NCI-H345 treated with DMSO at 0.1 percent for 48 hours (cell line): Measurements from ENCODE around the gene PRKACG.
"Not testable (repeated sequence)": the region's sequence is repeated elsewhere in the genome, so short reads cannot be mapped to it uniquely, and the experiment has no call there.

Experiments used
- DNase-seq: peaks from one replicate; lab custom pipeline; 2025; ENCODE audit not compliant: unreplicated experiment; lab: John Stamatoyannopoulos, UW

PRKACG gene

GRCh38 chr9:69014013-69014412 is at the start of gene PRKACG:
Gene PRKACG, minus strand, starts transcription at chr9:69014113. Its CDS starts 21 bp downstream, at chr9:69014092.
- DNase-seq: no peak

- DNase-seq: no peak
Observed at GRCh38 chr9:69062195-69062594, 48.3 kb upstream of the PRKACG start.

DNA sequence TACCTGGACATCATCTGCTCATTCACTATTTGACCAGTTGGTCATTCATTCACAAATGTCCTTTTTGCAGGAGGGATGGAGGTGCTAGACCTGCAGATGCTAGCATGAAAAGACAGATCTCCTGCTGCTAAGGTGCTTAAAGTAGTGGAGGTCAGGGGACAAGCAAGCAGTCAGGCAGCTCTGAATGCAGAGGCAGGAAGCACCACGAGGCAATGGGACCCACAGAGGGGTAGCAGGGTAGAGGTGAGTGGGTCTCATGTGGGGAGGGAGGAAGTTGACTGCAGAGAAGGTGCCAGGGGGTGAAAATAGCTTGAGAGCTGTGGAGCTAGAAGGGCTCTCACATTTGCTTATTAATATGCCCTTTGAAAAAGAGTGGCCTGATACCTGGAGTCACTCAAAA is 46.9 kb upstream of the PRKACG start:
- no peak for DNase-seq

DNA sequence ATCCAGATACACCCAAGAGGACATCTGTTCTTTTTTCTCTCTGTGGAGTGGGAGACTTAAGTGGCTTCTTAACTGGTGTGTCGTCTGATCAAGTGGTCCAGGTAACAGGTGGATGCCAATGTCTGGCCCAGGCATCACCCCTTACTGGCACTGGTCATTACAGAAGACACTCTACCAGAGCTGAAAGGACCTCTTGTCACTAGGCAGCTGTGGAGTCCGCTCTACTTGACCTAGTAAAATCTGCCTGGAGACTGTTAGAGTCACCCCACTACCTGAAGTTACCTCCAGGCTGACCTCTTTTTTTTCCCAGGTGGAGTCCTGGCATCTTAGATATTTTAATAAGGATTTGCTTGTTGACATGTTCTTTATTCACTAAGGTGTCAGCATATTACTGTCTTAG is 44.2 kb upstream of the PRKACG start:
- DNase-seq: no peak

DNA sequence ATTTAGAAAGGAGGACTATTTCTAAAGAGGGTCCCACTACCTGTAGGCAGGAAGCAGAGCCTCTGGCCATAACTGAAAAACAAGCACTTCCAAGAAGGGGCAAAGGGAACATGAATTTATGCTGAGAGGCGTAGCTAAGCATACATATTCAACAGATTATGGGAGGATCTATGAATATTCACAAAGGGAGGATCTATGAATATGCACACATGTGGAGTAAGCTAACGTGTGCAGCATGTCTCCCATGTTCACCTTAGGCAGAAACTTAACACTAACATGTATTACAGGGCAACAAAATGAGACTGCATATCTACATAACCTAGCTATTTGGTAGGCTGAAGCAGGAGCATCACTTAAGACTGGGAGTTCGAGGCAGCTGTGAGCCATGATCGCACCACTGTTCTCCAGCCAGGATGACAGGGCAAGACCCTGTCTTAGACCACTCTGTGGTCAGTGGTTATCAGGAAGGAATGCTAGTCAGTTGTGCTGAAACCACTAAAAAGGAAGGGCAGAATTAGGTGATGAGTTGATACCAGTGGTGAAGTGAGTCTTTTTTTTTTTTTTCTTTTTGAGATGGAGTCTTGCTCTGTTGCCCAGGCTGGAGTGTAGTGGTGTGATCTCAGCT is 42.4 kb upstream of the PRKACG start:
- DNase-seq: no peak

DNA sequence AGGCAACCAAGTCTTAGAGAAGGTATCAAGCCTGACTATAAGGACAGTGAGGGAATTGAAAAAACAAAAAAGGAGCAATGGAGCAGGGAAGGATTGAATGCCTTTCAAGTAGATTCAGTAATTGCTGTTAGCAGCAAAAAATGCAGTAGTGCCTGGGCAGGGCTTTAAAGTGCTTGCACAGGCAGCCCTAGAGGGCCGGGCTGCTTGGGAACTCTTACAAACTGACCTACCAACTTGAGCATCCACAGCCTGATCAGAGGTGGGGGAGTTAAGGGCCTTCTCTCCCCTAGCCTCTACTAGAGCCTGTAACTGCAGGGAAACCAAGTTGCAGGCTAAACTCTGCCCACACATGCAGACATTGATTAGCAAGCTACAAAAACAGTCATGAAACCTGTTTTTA is 41.1 kb upstream of the PRKACG start:
- DNase-seq: no peak

DNA sequence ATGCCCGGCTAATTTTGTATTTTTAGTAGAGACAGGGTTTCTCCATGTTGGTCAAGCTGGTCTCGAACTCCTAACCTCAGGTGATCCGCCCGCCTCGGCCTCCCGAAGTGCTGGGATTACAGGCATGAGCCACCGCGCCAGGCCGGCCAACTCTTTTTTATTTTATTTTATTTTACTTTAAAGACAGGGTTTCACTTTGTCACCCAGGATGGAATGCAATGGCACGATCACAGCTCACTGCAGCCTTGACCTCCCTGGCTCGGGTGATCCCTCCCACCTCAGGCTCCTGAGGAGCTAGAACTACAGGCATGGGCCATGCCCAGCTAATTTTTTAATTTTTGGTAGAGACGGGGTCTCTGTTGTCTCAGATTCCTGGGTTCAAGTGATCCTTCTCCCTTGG is 37.0 kb upstream of the PRKACG start:
- DNase-seq: not testable (repeated sequence)

- DNase-seq: no peak
Observed at GRCh38 chr9:69049094-69049493, 35.2 kb upstream of the PRKACG start.

DNA sequence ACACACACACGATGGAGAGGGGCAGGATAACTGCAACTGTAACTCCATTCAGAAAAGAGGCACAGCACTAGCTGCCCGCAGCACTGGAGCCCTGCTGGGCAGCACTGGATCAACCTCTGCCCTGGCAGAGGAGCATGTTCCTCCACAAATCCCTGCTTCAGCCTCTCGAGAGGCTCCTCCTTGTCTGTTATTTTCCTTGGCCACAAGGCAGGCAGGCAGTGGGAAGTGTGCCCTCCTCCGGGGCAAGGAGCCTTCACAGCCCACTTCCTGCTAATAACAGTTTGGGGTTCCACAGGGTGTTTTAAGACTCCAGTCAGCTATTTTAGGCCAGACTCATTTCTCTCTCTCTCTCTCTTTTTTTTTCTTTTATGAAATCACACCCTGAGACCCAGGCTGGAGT is 33.5 kb upstream of the PRKACG start:
- no peak for DNase-seq

GRCh38 chr9:69046723-69047122 is 32.8 kb upstream of the PRKACG start:
- DNase-seq: no peak

DNA sequence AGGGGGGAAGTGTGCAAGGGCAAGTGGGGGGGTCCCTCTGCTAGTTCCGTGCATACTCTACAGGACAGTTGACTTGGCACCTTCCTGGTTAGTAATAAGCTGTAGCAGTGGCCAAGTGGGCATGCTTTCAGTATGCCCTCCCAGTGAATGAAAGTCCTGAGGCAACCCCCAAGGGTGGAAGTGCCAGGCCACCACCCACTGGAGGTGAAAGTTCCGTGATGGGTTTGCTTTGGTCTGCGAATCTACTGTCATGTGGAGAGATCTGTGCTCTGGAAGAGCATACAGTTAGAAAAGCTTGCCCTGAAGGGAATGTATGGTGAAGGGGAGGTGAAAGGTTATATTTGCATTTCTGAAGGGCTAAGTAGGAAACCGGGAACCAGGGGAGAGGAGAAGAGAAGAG is 31.9 kb upstream of the PRKACG start:
- no peak for DNase-seq

- no peak for DNase-seq
Observed at GRCh38 chr9:69044240-69045219, 30.6 kb upstream of the PRKACG start.

DNA sequence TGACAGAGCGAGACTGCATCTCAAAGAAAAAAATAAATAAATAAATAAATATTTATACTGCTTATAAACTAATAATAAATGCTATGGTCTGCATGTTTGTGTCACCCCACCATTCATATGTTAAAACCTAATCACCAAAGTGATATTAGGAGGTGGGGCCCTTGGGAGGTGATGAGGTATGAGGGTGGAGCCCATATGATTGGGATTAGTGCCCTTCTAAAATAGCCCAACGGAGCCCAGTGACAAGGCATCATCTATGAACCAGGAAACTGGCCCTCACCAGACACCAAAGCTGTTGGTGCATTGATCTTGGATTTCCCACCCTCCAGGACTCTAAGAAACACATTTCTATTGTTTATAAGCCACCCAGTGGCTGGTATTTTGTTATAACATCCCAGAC is 26.7 kb upstream of the PRKACG start:
- no peak for DNase-seq

- no peak for DNase-seq
Observed at GRCh38 chr9:69036799-69037198, 22.9 kb upstream of the PRKACG start.

GRCh38 chr9:69036309-69036708 is 22.4 kb upstream of the PRKACG start:
- DNase-seq: no peak

DNA sequence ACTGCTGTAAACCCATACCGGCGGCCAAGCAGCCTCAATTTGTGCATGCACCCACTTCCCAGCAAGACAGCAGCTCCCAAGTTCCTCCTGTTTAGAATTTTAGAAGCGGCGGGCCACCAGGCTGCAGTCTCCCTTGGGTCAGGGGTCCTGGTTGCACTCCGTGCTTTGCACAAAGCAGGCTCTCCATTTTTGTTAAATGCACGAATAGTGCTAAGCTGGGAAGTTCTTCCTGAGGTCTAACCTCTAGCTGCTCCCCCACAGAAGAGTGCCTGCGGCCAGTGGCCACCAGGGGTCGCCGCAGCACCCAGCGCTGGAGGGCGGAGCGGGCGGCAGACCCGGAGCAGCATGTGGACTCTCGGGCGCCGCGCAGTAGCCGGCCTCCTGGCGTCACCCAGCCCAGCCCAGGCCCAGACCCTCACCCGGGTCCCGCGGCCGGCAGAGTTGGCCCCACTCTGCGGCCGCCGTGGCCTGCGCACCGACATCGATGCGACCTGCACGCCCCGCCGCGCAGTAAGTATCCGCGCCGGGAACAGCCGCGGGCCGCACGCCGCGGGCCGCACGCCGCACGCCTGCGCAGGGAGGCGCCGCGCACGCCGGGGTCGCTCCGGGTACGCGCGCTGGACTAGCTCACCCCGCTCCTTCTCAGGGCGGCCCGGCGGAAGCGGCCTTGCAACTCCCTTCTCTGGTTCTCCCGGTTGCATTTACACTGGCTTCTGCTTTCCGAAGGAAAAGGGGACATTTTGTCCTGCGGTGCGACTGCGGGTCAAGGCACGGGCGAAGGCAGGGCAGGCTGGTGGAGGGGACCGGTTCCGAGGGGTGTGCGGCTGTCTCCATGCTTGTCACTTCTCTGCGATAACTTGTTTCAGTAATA is 21.8 kb upstream of the PRKACG start, which contains the start of gene FXN:
FXN (plus strand) TSS at position 315 of the 871 bp plus-strand sequence; CDS start at position 346, 31 bp downstream.
- DNase-seq: peak; percentile 56

DNA sequence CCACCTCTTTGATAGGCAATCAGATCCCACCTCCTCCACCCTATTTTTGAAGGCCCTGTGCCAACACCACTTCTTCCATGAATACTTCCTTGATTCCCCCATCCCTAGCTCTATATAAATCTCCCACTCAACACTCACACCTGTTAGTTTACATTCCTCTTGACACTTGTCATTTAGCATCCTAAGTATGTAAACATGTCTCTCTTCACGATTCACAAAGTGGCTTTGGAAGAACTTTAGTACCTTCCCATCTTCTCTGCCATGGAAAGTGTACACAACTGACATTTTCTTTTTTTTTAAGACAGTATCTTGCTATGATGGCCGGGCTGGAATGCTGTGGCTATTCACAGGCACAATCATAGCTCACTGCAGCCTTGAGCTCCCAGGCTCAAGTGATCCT is 20.2 kb upstream of the PRKACG start:
- no peak for DNase-seq

DNA sequence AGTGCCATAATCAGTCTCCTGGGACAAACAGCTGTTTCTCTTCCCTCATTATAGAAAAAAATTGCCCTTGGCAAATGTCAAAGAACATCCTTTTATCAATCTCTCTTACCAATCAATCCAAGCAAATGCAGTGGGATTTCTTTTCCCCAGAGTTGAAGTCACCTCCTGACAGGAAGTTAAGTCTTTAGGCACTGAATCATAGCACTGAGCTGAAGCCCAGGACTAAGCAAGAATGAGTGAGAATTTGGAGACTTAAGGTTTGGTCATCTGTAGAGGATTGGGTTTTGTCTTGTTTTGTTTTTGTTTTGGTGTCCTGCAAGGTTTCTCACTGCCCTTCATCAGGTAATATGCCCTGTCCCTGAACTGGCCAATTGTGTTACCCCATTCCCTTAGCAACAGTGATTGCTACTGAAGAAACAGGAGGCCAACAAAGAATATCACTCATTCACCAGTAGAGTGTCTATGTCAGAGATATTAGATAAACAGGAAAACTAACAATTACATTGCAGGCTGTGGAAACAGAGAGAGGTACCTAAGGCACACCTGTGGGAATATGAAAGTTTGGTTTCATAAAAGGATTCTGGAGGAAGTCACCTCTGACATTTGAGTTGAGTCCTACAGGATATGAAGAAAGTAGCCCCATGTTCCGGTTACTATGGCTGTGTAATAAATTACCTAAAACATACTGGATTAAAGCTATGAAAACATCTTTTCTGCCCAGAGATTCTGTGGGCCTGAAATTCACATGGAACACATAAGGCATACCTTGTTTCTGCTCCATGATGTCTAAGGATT is 17.1 kb upstream of the PRKACG start:
- no peak for DNase-seq

- DNase-seq: no peak
Observed at GRCh38 chr9:69029535-69029934, 15.6 kb upstream of the PRKACG start.

DNA sequence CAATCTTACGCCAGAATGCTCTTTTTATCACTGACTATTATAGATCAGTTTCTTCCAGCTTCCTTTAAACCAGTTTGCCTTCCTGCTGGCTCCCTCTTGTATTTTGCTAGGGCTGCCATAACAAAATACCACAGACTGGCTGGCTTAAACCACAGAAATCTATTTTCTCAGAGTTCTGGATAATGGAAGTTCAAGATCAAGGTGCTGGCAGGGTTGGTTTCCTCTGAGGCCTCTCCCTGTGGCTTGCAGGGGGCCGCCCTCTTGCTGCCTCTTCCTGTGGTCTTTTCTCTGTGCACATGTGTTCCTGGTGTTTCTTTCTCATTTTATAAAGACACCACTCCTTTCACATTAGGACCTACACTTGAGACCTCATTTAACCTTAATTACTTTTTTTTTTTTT is 14.8 kb upstream of the PRKACG start:
- no peak for DNase-seq
